ENCODE data around the gene LARGE1. TPM values are rescaled to one million over a fixed set of nuclear protein-coding genes. Genes with fewer than 3 reads are reported as not detected.

The LARGE1 gene
- total and polyA plus RNA-seq, 2 of the 8 experiments (the other 6 are each of a cell fraction or from before 2014, with no cell fraction given), result 43.7 to 83.0 TPM

GRCh38 chr22:33958741-33959140, 38.5 kb upstream of the LARGE1 start:
- H3K23ac ChIP-seq (ENCODE audit: insufficient read length), result no peak overlapping the region
- H3K14ac ChIP-seq (ENCODE audit: insufficient read length), result no peak overlapping the region
- no peak overlapping the region for H3K4me2 ChIP-seq (ENCODE audit: insufficient read depth in 1 of 2, low read depth in 2 of 2, low read length in 2 of 2)
- peaks cover 2% of the 10 kb centered on the region; the same call in 1 of the 2 replicates for H3K23me2 ChIP-seq (ENCODE audit: low read depth, low read length)
- no peak overlapping the region for H3K56ac ChIP-seq (replicated peaks; ENCODE audit: insufficient read length, low read depth, low read length)
- H3K79me1 ChIP-seq (ENCODE audit: low read depth, low read length), result no peaks in the 10 kb centered on the region
- no peak overlapping the region for H3K4me3 ChIP-seq (ENCODE audit: extremely low read depth in 1 of 4, insufficient read depth in 2 of 4, low read depth in 3 of 4, low read length in 4 of 4)
- H4K20me1 ChIP-seq (replicated peaks in 1 of 2; ENCODE audit: control insufficient read depth in 1 of 2, insufficient read depth in 2 of 2, low read length in 2 of 2), result no peaks in the 10 kb centered on the region
- H2BK15ac ChIP-seq (ENCODE audit: low read length), result no peak overlapping the region
- H3K4ac ChIP-seq (replicated peaks; ENCODE audit: insufficient read length, low read depth, low read length), result no peak overlapping the region
- H3K27me3 ChIP-seq (replicated peaks in 1 of 4; ENCODE audit: control insufficient read depth in 3 of 4, extremely low read depth in 1 of 4, insufficient read depth in 3 of 4, low read length in 3 of 4), result no peaks in the 10 kb centered on the region; a peak in 1 of 7 replicates
- no peak overlapping the region for H2BK12ac ChIP-seq (ENCODE audit: low read depth, low read length)
- no peak overlapping the region for H3K18ac ChIP-seq (ENCODE audit: extremely low read depth, low read length)
- H3K9ac ChIP-seq (replicated peaks in 1 of 4; ENCODE audit: extremely low read depth in 1 of 4, low read depth in 3 of 4, low read length in 3 of 4), result no peak overlapping the region
- H4K8ac ChIP-seq (ENCODE audit: extremely low read depth, insufficient read depth, low read length), result no peak overlapping the region
- POLR2A ChIA-PET (ENCODE audit: partially characterized antibody), result no interaction called here
- no peaks in the 10 kb centered on the region for H3K4me1 ChIP-seq (replicated peaks in 1 of 4; ENCODE audit: control insufficient read depth in 3 of 4, insufficient read depth in 4 of 4, low read length in 3 of 4)
- H2AFZ ChIP-seq (ENCODE audit: low read length), result no peak overlapping the region
- H3K36me3 ChIP-seq (ENCODE audit: control insufficient read depth in 2 of 4, insufficient read depth in 4 of 4, low read length in 3 of 4), result no peaks in the 10 kb centered on the region
- TF ChIP-seq POLR2A (IDR thresholded peaks at IDR 0.05; ENCODE audit: control extremely low read depth in 1 of 2, low read depth in 2 of 2, low read length in 2 of 2) (no peak), SRF (IDR thresholded peaks at IDR 0.05; ENCODE audit: low read depth, low read length) (no peak), ATF2 (IDR thresholded peaks at IDR 0.05; ENCODE audit: low read length) (no peak), SP4 (IDR thresholded peaks at IDR 0.05; ENCODE audit: low read length) (no peak), USF2 (IDR thresholded peaks at IDR 0.05; ENCODE audit: low read length) (no peak), CREB1 (IDR thresholded peaks at IDR 0.05) (no peak), CEBPB (IDR thresholded peaks at IDR 0.05; ENCODE audit: low read depth, low read length) (no peak), EZH2 (IDR thresholded peaks at IDR 0.05; ENCODE audit: low read depth, low read length, severe bottlenecking) (no peak), JUN (IDR thresholded peaks at IDR 0.05; ENCODE audit: low read depth, low read length) (no peak), POU5F1 (IDR thresholded peaks at IDR 0.05; ENCODE audit: low read depth, low read length) (no peak), GTF2F1 (IDR thresholded peaks at IDR 0.05; ENCODE audit: borderline replicate concordance, low read depth, low read length) (no peak), MAFK (IDR thresholded peaks at IDR 0.05; ENCODE audit: low read depth, low read length) (no peak), EGR1 (IDR thresholded peaks at IDR 0.05; ENCODE audit: borderline replicate concordance, low read depth, low read length) (no peak), SP1 (IDR thresholded peaks at IDR 0.05; ENCODE audit: low read depth, low read length) (no peak), TCF12 (IDR thresholded peaks at IDR 0.05; ENCODE audit: low read depth, low read length) (no peak), SIRT6 (IDR thresholded peaks at IDR 0.05; ENCODE audit: low read length) (no peak)
- H3K27ac ChIP-seq (ENCODE audit: low read depth, low read length), result no peak overlapping the region
- no peak overlapping the region for H4K5ac ChIP-seq (ENCODE audit: insufficient read length, low read depth, low read length)
- DNase-seq (ENCODE audit: low read depth in 1 of 2, low spot score in 2 of 2), result no peak
- no peaks in the 10 kb centered on the region for H3K9me3 ChIP-seq (ENCODE audit: insufficient read depth in 2 of 2, low read depth in 1 of 2, low read length in 1 of 2)
- H4K91ac ChIP-seq (replicated peaks; ENCODE audit: insufficient read length, low read length), result no peak overlapping the region
- H2BK5ac ChIP-seq (ENCODE audit: low read depth, low read length), result no peak overlapping the region
- H2BK20ac ChIP-seq (ENCODE audit: low read length), result no peak overlapping the region
- FAIRE-seq, result no peak
- no peaks in the 10 kb centered on the region for H3K79me2 ChIP-seq (ENCODE audit: control insufficient read depth in 1 of 2, insufficient read depth in 2 of 2, low read length in 2 of 2)
- CTCF ChIA-PET (ENCODE audit: partially characterized antibody), result no interaction called here
- no peak overlapping the region for H2BK120ac ChIP-seq (replicated peaks; ENCODE audit: low read depth, low read length)
- H2AK5ac ChIP-seq (ENCODE audit: low read depth, low read length), result no peak overlapping the region
